ENCODE results near the gene MOGAT3. TPM values are rescaled to one million over a fixed set of nuclear protein-coding genes. Genes with fewer than 3 reads are reported as not detected.
A peak's percentile ranks its signal among the peaks of the same experiment; 100 is the strongest.

MOGAT3 gene
- total and polyA plus RNA-seq, 9 of the 15 experiments (the other 6 are each of a cell fraction or from before 2014, with no cell fraction given) = 0.07 to 0.17 (median 0.13) TPM; not detected in 6

GRCh38 chr7:101161692-101162471, 39.0 kb downstream of the MOGAT3 start:
- in situ Hi-C loops (cut with MboI) (no loop called here), intact Hi-C loops (cut with micrococcal nuclease) (no loop called here)
- peaks cover 23 to 60% of the 10 kb centered on the region in 2 experiments for H3K4me1 ChIP-seq (replicated peaks in 1 of 2; ENCODE audit: control insufficient read depth in 2 of 2, insufficient read depth in 2 of 2, low read length in 2 of 2)
- no peak for ATAC-seq
- peaks cover 38% of the 10 kb centered on the region; the same call in 2 of the 3 replicates for H3K36me3 ChIP-seq (ENCODE audit: control insufficient read depth, insufficient read depth, low read length)
- H3K79me2 ChIP-seq (ENCODE audit: control insufficient read depth, insufficient read depth, low read length) = no peaks in the 10 kb centered on the region
- H3K9me3 ChIP-seq (replicated peaks; ENCODE audit: control insufficient read depth, insufficient read depth, low read depth, low read length) = no peaks in the 10 kb centered on the region
- no peak for TF ChIP-seq POLR2G (IDR thresholded peaks at IDR 0.05; ENCODE audit: low read depth, low read length)
- TF ChIP-seq JUNB (CRISPR knock-in tag; conservative IDR thresholded peaks at IDR 0.05) = no peak
- peak; percentile 95 for TF ChIP-seq ZNF121 (CRISPR knock-in tag; conservative IDR thresholded peaks at IDR 0.05)
- H2AFZ ChIP-seq (ENCODE audit: low read depth, low read length) = no peak overlapping the region
- DNase-seq (ENCODE audit: extremely low read depth in 1 of 4, low spot score in 3 of 4) = no peak
- FAIRE-seq = peak; percentile 46
- CTCF ChIA-PET (ENCODE audit: low intra/inter-chr PET ratio) = no interaction called here
- H3K27ac ChIP-seq (ENCODE audit: extremely low read depth, low read depth, low read length) = no peak overlapping the region
- no TSS peak for BruUV-seq (replicated peaks)
- H4K20me1 ChIP-seq (replicated peaks; ENCODE audit: control insufficient read depth, insufficient read depth, low read length) = peaks cover 12% of the 10 kb centered on the region
- H3K27me3 ChIP-seq (ENCODE audit: control insufficient read depth in 2 of 2, insufficient read depth in 2 of 2, low read length in 2 of 2) = peaks cover 3 to 15% of the 10 kb centered on the region in 2 experiments; a peak in 2 of 5 replicates
- H3K9ac ChIP-seq (ENCODE audit: insufficient read depth in 1 of 2, low read depth in 2 of 2, low read length in 2 of 2) = no peak overlapping the region; a peak in 1 of 4 replicates
- no peaks in the 10 kb centered on the region for H3K9me1 ChIP-seq (ENCODE audit: control insufficient read depth, insufficient read depth, low read length)
- WGBS (ENCODE audit: insufficient coverage, low coverage, missing lambda C conversion rate) = 81% methylated on average over 16 of the region's 17 CpGs
- POLR2A ChIA-PET = interaction anchor here (0.5 kb wide), 1 partner anchor 9 kb away, joined by 3 read pairs; no protein-coding TSS in a partner anchor
- no peak overlapping the region for H3K4me2 ChIP-seq (ENCODE audit: insufficient read depth, low read length)
- H3K4me3 ChIP-seq = no peak overlapping the region

- FAIRE-seq = no peak
- BruUV-seq (replicated peaks) = no TSS peak
- TF ChIP-seq ZFP30 (CRISPR knock-in tag; IDR thresholded peaks at IDR 0.05; ENCODE audit: borderline replicate concordance) = no peak
- TF ChIP-seq SPI1 (IDR thresholded peaks at IDR 0.05; ENCODE audit: borderline replicate concordance, low read depth, low read length) = no peak
- no peak for ATAC-seq
- Histone ChIP-seq H3K9me3 (replicated peaks; ENCODE audit: control insufficient read depth, insufficient read depth, low read depth, low read length) (no peaks in the 10 kb centered on the region), H3K27ac (ENCODE audit: extremely low read depth, low read depth, low read length) (no peak overlapping the region), H3K79me2 (ENCODE audit: control insufficient read depth, insufficient read depth, low read length) (no peaks in the 10 kb centered on the region), H3K36me3 (ENCODE audit: control insufficient read depth, insufficient read depth, low read length) (peaks cover 44% of the 10 kb centered on the region; the same call in 2 of the 3 replicates), H3K27me3 (ENCODE audit: control insufficient read depth in 2 of 2, insufficient read depth in 2 of 2, low read length in 2 of 2) (peaks cover 3 to 15% of the 10 kb centered on the region in 2 experiments; a peak in 2 of 5 replicates), H2AFZ (ENCODE audit: low read depth, low read length) (no peak overlapping the region), H3K9ac (ENCODE audit: insufficient read depth in 1 of 2, low read depth in 2 of 2, low read length in 2 of 2) (no peak overlapping the region), H3K9me1 (ENCODE audit: control insufficient read depth, insufficient read depth, low read length) (no peaks in the 10 kb centered on the region), H3K4me2 (ENCODE audit: insufficient read depth, low read length) (no peak overlapping the region), H4K20me1 (replicated peaks; ENCODE audit: control insufficient read depth, insufficient read depth, low read length) (peaks cover 12% of the 10 kb centered on the region), H3K4me3 (no peak overlapping the region), H3K4me1 (replicated peaks in 1 of 2; ENCODE audit: control insufficient read depth in 2 of 2, insufficient read depth in 2 of 2, low read length in 2 of 2) (peaks cover 26 to 60% of the 10 kb centered on the region in 2 experiments)
- CTCF ChIA-PET (ENCODE audit: low intra/inter-chr PET ratio) = no interaction called here
- POLR2A ChIA-PET = interaction anchor here (0.6 kb wide), 1 partner anchor 13 kb away, joined by 4 read pairs; no protein-coding TSS in a partner anchor
- in situ Hi-C loops (cut with MboI) (no loop called here), intact Hi-C loops (cut with micrococcal nuclease) (no loop called here)
- no peak for DNase-seq (ENCODE audit: extremely low read depth in 1 of 4, low spot score in 3 of 4)
These were observed 39.9 kb downstream of the MOGAT3 start for GRCh38 chr7:101160910-101161309.

Data from K562 (cell line).